ENCODE results near the gene KHDRBS2. TPM values are rescaled to one million over a fixed set of nuclear protein-coding genes. Genes with fewer than 3 reads are reported as not detected.

The KHDRBS2 gene
- total and polyA plus RNA-seq, 2 of the 4 experiments (the other 2 are of a cell fraction): not detected

DNA sequence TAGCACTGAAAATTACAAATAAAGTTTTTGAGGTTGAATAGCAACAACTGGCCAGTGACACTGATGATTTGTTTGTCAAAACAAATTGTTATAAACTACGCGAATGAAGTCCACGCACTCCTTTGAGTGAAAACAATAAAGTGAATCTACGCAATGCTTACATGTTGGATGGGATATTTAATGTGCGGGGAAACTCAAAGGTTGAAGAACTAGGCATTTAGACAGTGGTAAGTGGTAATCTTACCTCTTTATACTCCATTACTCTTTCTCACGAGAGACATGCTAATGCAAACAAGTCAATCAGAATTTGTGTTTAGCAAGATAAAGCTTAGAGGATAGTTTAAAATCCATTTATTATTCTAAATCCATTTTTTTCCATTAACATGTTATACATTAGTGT is 606.4 kb downstream of the KHDRBS2 start:
- no peak overlapping the region for H4K91ac ChIP-seq (ENCODE audit: insufficient read depth, low read depth, low read length)
- no peak overlapping the region for H3K9ac ChIP-seq (ENCODE audit: low read depth, low read length)
- no peak overlapping the region for H2BK120ac ChIP-seq (ENCODE audit: low read depth, low read length)
- H4K5ac ChIP-seq (ENCODE audit: low read depth, low read length): no peak overlapping the region
- no peak overlapping the region for H2BK5ac ChIP-seq (ENCODE audit: low read depth, low read length, poor library complexity, severe bottlenecking)
- dilution Hi-C loops (cut with HindIII; ENCODE audit: low sequenced_read_pairs, unreplicated experiment) (no loop called here), intact Hi-C loops (cut with micrococcal nuclease) (no loop called here), in situ Hi-C loops (cut with MboI; ENCODE audit: low sequenced_read_pairs) (no loop called here)
- no peak overlapping the region for H3K27ac ChIP-seq (ENCODE audit: insufficient read depth, low read length)
- TF ChIP-seq RCOR1 (IDR thresholded peaks at IDR 0.05; ENCODE audit: insufficient replicate concordance, low read length): no peak
- no peak for TF ChIP-seq SMC3 (IDR thresholded peaks at IDR 0.05; ENCODE audit: low read depth, low read length)
- TF ChIP-seq MAFK (IDR thresholded peaks at IDR 0.05; ENCODE audit: low read depth, low read length): no peak
- TF ChIP-seq BHLHE40 (IDR thresholded peaks at IDR 0.05; ENCODE audit: low read depth, low read length): no peak
- TF ChIP-seq FOS (IDR thresholded peaks at IDR 0.05; ENCODE audit: low read depth, low read length): no peak
- TF ChIP-seq USF2 (IDR thresholded peaks at IDR 0.05; ENCODE audit: low read depth, low read length): no peak
- H3K27me3 ChIP-seq (ENCODE audit: control insufficient read depth, insufficient read depth, low read length): no peaks in the 10 kb centered on the region
- no peak overlapping the region for H3K4ac ChIP-seq (ENCODE audit: low read depth, low read length)
- no peak overlapping the region for H2BK20ac ChIP-seq (ENCODE audit: low read depth, low read length)
- H3K4me1 ChIP-seq (ENCODE audit: control insufficient read depth, insufficient read depth, low read length): no peaks in the 10 kb centered on the region
- H2AFZ ChIP-seq (replicated peaks; ENCODE audit: low read length, poor library complexity): no peak overlapping the region
- peaks cover 6% of the 10 kb centered on the region; the same call in 1 of the 2 replicates for H3K9me3 ChIP-seq (ENCODE audit: control insufficient read depth, insufficient read depth, low read length)
- no peak overlapping the region for H2AK9ac ChIP-seq (replicated peaks; ENCODE audit: low read depth, low read length, poor library complexity)
- no peak overlapping the region for H3K4me3 ChIP-seq (ENCODE audit: insufficient read depth, low read depth, low read length)
- H3K9me1 ChIP-seq (ENCODE audit: insufficient read depth, low read length): no peaks in the 10 kb centered on the region
- H4K8ac ChIP-seq (ENCODE audit: low read depth in 2 of 2, low read length in 2 of 2): no peak overlapping the region
- H3K4me2 ChIP-seq (ENCODE audit: low read depth, low read length): no peak overlapping the region
- no CpG with 5 or more reads among the region's 6 CpGs for WGBS, 2 experiments (ENCODE audit: extremely low coverage in 2 of 2, insufficient read length in 1 of 2)
- H3K36me3 ChIP-seq (ENCODE audit: control insufficient read depth, insufficient read depth, low read length): no peaks in the 10 kb centered on the region
- no peak overlapping the region for H3K14ac ChIP-seq (replicated peaks; ENCODE audit: low read depth, low read length)
- no peak overlapping the region for H2AK5ac ChIP-seq (ENCODE audit: low read depth, low read length)
- H3K23ac ChIP-seq (ENCODE audit: low read depth, low read length): no peak overlapping the region
- POLR2A ChIA-PET (ENCODE audit: unreplicated experiment): no interaction called here
- no TSS peak for BruUV-seq (replicated peaks)
- H4K20me1 ChIP-seq (ENCODE audit: insufficient read depth, low read length): no peaks in the 10 kb centered on the region
- ATAC-seq (ENCODE audit: low read depth) (no peak), DNase-seq (no peak)
- H3K56ac ChIP-seq (ENCODE audit: extremely low read depth, insufficient read depth, low read length): no peak overlapping the region
- no peaks in the 10 kb centered on the region for H3K79me1 ChIP-seq (ENCODE audit: low read depth in 1 of 2, low read length in 2 of 2)
- CTCF ChIA-PET: no interaction called here
- H3K18ac ChIP-seq (ENCODE audit: low read depth, low read length): no peak overlapping the region
- no peak overlapping the region for H2BK15ac ChIP-seq (ENCODE audit: low read depth, low read length)

Measured in IMR-90 (cell line).